ENCODE data around the gene DNAAF6.
"Not testable (repeated sequence)": the region's sequence is repeated elsewhere in the genome, so short reads cannot be mapped to it uniquely, and the experiment has no call there.

The DNAAF6 gene

DNA sequence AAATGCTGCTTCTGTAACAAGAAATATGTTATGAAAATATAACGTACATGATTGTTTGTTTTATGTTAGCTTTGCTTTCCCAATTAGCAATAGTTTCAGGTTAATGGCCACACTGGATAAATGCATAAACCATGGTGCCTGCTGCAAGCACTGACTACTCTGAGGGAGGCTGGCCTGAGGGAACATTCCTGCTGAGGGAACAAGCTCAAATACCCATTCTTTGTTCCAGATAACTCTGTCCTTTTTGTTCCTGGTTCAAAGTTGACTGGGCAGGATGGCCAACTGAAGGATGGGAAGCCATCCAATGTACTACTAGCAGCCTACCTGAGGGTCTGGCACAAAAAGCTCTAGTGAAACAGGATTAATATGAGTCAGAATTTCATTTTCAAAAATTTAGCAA, 37.7 kb upstream of the DNAAF6 start:
- Histone ChIP-seq H3K9me3 (ENCODE audit: control insufficient read depth, low read length) (no peaks in the 10 kb centered on the region), H4K8ac (ENCODE audit: low read length) (no peak overlapping the region), H2AK5ac (ENCODE audit: low read length, severe bottlenecking) (no peak overlapping the region), H4K91ac (ENCODE audit: low read length) (no peak overlapping the region), H3K23ac (ENCODE audit: low read length in 2 of 2) (no peak overlapping the region), H2AFZ (ENCODE audit: low read depth, low read length) (no peak overlapping the region), H3K79me1 (replicated peaks; ENCODE audit: low read length, poor library complexity, severe bottlenecking) (no peaks in the 10 kb centered on the region), H3K4me2 (ENCODE audit: low read length, poor library complexity, severe bottlenecking) (no peak overlapping the region), H3K4me3 (ENCODE audit: insufficient read depth in 1 of 2, low read depth in 1 of 2, low read length in 2 of 2) (no peak overlapping the region), H3K4me1 (ENCODE audit: control insufficient read depth, insufficient read depth, low read depth, low read length) (no peaks in the 10 kb centered on the region), H3K14ac (ENCODE audit: low read length in 2 of 2) (no peak overlapping the region), H2BK12ac (ENCODE audit: low read length in 2 of 2) (no peak overlapping the region), H3K18ac (ENCODE audit: low read depth in 1 of 2, low read length in 2 of 2) (no peak overlapping the region), H3K27ac (ENCODE audit: low read length, poor library complexity, severe bottlenecking) (no peak overlapping the region), H3K36me3 (ENCODE audit: control insufficient read depth in 1 of 2, insufficient read depth in 2 of 2, low read depth in 1 of 2, low read length in 2 of 2) (no peaks in the 10 kb centered on the region), H3K4ac (ENCODE audit: low read depth in 1 of 2, low read length in 2 of 2) (no peak overlapping the region), H3K27me3 (ENCODE audit: control insufficient read depth in 1 of 2, insufficient read depth in 1 of 2, low read length in 2 of 2) (peaks cover 0 to 14% of the 10 kb centered on the region in 2 experiments), H3K9ac (ENCODE audit: low read length) (no peak overlapping the region), H2BK15ac (ENCODE audit: low read depth, poor library complexity, severe bottlenecking) (no peak overlapping the region), H2BK120ac (ENCODE audit: low read depth, low read length) (no peak overlapping the region), H2BK5ac (ENCODE audit: low read depth, low read length, poor library complexity, severe bottlenecking) (no peak overlapping the region)
- WGBS, result 86% methylated on average over 1 of the region's 1 CpG
- no peak for DNase-seq

DNA sequence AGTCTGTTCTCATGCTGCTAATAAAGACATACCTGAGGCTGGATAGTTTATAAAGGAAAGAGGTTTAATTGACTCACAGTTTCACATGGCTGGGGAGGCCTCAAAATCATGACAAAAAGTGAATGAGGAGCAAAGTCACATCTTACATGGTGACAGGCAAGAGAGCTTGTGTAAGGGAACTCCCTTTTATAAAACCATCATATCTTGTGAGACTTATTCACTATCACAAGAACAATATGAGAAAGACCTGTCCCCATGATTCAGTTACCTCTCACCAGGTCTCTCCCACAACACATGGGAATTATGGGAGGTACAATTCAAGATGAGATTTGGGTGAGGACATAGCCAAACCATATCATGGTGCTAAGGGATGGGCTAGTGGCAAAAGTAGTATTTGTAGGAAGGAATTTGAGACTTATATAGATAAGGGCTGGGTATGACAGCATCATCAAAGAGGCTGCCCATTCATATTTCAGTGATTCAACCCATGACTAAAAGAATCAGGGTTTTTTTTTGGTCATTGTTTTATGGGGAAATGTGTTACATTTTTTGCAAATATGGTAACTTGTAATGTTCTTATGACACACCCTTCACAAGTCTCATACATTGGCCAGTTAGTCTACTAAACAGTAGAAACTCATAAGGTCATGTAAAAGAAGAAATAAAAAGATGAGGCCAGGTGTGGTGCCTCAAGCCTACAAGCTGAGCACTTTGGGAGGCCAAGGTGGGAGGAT, 34.9 kb upstream of the DNAAF6 start:
- no peak overlapping the region for H3K14ac ChIP-seq (ENCODE audit: low read length in 2 of 2)
- H3K27me3 ChIP-seq (ENCODE audit: control insufficient read depth in 1 of 2, insufficient read depth in 1 of 2, low read length in 2 of 2), result peaks cover 0 to 29% of the 10 kb centered on the region in 2 experiments
- H4K91ac ChIP-seq (ENCODE audit: low read length), result no peak overlapping the region
- no peak overlapping the region for H3K23ac ChIP-seq (ENCODE audit: low read length in 2 of 2)
- H2AK5ac ChIP-seq (ENCODE audit: low read length, severe bottlenecking), result no peak overlapping the region
- H2BK5ac ChIP-seq (ENCODE audit: low read depth, low read length, poor library complexity, severe bottlenecking), result no peak overlapping the region
- no peak overlapping the region for H3K4me2 ChIP-seq (ENCODE audit: low read length, poor library complexity, severe bottlenecking)
- no peak overlapping the region for H2BK15ac ChIP-seq (ENCODE audit: low read depth, poor library complexity, severe bottlenecking)
- no peaks in the 10 kb centered on the region for H3K4me1 ChIP-seq (ENCODE audit: control insufficient read depth, insufficient read depth, low read depth, low read length)
- H3K18ac ChIP-seq (ENCODE audit: low read depth in 1 of 2, low read length in 2 of 2), result no peak overlapping the region
- no peaks in the 10 kb centered on the region for H3K79me1 ChIP-seq (replicated peaks; ENCODE audit: low read length, poor library complexity, severe bottlenecking)
- H4K8ac ChIP-seq (ENCODE audit: low read length), result no peak overlapping the region
- H3K9me3 ChIP-seq (ENCODE audit: control insufficient read depth, low read length), result no peaks in the 10 kb centered on the region
- no peak for DNase-seq
- no peak overlapping the region for H2BK12ac ChIP-seq (ENCODE audit: low read length in 2 of 2)
- no peak overlapping the region for H3K9ac ChIP-seq (ENCODE audit: low read length)
- H3K27ac ChIP-seq (ENCODE audit: low read length, poor library complexity, severe bottlenecking), result no peak overlapping the region
- H3K36me3 ChIP-seq (ENCODE audit: control insufficient read depth in 1 of 2, insufficient read depth in 2 of 2, low read depth in 1 of 2, low read length in 2 of 2), result no peaks in the 10 kb centered on the region
- H3K4me3 ChIP-seq (ENCODE audit: insufficient read depth in 1 of 2, low read depth in 1 of 2, low read length in 2 of 2), result no peak overlapping the region
- no peak overlapping the region for H2BK120ac ChIP-seq (ENCODE audit: low read depth, low read length)
- no peak overlapping the region for H3K4ac ChIP-seq (ENCODE audit: low read depth in 1 of 2, low read length in 2 of 2)
- no peak overlapping the region for H2AFZ ChIP-seq (ENCODE audit: low read depth, low read length)

DNA sequence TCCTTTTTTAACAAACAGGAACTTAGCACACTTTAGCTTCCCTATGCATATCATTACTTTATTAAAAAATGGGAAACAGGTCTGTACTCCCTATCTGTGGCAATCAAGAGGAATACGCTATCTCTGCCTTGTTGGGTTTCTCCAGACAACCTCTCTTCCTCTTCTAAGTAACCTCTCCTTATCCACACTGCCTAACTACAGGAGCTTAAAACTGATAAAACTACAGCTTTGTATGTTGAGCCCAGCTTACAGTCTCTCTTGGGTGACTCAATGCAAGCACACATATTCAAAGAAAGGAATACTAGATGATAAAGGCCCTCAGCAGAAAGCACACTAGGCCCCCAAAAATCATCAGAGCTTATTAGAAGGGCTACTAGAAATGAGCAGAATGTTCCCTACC, 9.1 kb upstream of the DNAAF6 start:
- Histone ChIP-seq H3K9me3 (ENCODE audit: control insufficient read depth, low read length) (no peaks in the 10 kb centered on the region), H3K4me3 (ENCODE audit: insufficient read depth in 1 of 2, low read depth in 1 of 2, low read length in 2 of 2) (no peak overlapping the region), H3K4ac (ENCODE audit: low read depth in 1 of 2, low read length in 2 of 2) (no peak overlapping the region), H2BK15ac (ENCODE audit: low read depth, poor library complexity, severe bottlenecking) (no peak overlapping the region), H2AK5ac (ENCODE audit: low read length, severe bottlenecking) (no peak overlapping the region), H2BK12ac (ENCODE audit: low read length in 2 of 2) (no peak overlapping the region), H3K79me1 (replicated peaks; ENCODE audit: low read length, poor library complexity, severe bottlenecking) (no peaks in the 10 kb centered on the region), H3K27me3 (ENCODE audit: control insufficient read depth in 1 of 2, insufficient read depth in 1 of 2, low read length in 2 of 2) (peaks cover 0 to 16% of the 10 kb centered on the region in 2 experiments), H4K91ac (ENCODE audit: low read length) (no peak overlapping the region), H3K14ac (ENCODE audit: low read length in 2 of 2) (no peak overlapping the region), H3K18ac (ENCODE audit: low read depth in 1 of 2, low read length in 2 of 2) (no peak overlapping the region), H4K8ac (ENCODE audit: low read length) (no peak overlapping the region), H3K27ac (ENCODE audit: low read length, poor library complexity, severe bottlenecking) (no peak overlapping the region), H3K36me3 (ENCODE audit: control insufficient read depth in 1 of 2, insufficient read depth in 2 of 2, low read depth in 1 of 2, low read length in 2 of 2) (no peaks in the 10 kb centered on the region), H2AFZ (ENCODE audit: low read depth, low read length) (no peak overlapping the region), H3K4me2 (ENCODE audit: low read length, poor library complexity, severe bottlenecking) (no peak overlapping the region), H3K9ac (ENCODE audit: low read length) (no peak overlapping the region), H3K23ac (ENCODE audit: low read length in 2 of 2) (no peak overlapping the region), H2BK5ac (ENCODE audit: low read depth, low read length, poor library complexity, severe bottlenecking) (no peak overlapping the region), H2BK120ac (ENCODE audit: low read depth, low read length) (no peak overlapping the region), H3K4me1 (ENCODE audit: control insufficient read depth, insufficient read depth, low read depth, low read length) (no peaks in the 10 kb centered on the region)
- DNase-seq, result no peak
- WGBS, result 83% methylated on average over 1 of the region's 1 CpG

DNA sequence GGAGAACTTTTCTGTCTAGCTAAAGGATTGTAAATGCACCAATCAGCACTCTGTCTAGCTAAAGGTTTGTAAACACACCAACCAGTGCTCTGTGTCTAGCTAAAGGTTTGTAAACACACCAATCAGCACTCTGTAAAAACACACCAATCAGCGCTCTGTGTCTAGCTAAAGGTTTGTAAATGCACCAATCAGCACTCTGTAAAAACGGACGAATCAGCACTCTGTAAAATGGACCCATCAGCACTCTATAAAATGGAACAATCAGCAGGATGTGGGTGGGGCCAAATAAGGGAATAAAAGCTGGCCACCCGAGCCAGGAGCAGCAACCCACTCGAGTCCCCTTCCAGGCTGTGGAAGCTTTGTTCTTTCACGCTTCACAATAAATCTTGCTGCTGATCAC, 8.3 kb upstream of the DNAAF6 start:
- H3K14ac ChIP-seq (ENCODE audit: low read length in 2 of 2); H2BK120ac ChIP-seq (ENCODE audit: low read depth, low read length): not testable (repeated sequence)

More for the DNA sequence above, 8.3 kb upstream of the DNAAF6 start:
- WGBS, result 93% methylated on average over 6 of the region's 6 CpGs
- H3K79me1 ChIP-seq (replicated peaks; ENCODE audit: low read length, poor library complexity, severe bottlenecking); H3K9ac ChIP-seq (ENCODE audit: low read length); H2BK5ac ChIP-seq (ENCODE audit: low read depth, low read length, poor library complexity, severe bottlenecking); H3K4ac ChIP-seq (ENCODE audit: low read depth in 1 of 2, low read length in 2 of 2); H2AK5ac ChIP-seq (ENCODE audit: low read length, severe bottlenecking); H2BK15ac ChIP-seq (ENCODE audit: low read depth, poor library complexity, severe bottlenecking); H3K4me2 ChIP-seq (ENCODE audit: low read length, poor library complexity, severe bottlenecking); H2AFZ ChIP-seq (ENCODE audit: low read depth, low read length); DNase-seq; H3K4me1 ChIP-seq (ENCODE audit: control insufficient read depth, insufficient read depth, low read depth, low read length); H3K4me3 ChIP-seq (ENCODE audit: insufficient read depth in 1 of 2, low read depth in 1 of 2, low read length in 2 of 2); H3K18ac ChIP-seq (ENCODE audit: low read depth in 1 of 2, low read length in 2 of 2); H3K23ac ChIP-seq (ENCODE audit: low read length in 2 of 2); H4K8ac ChIP-seq (ENCODE audit: low read length); H3K9me3 ChIP-seq (ENCODE audit: control insufficient read depth, low read length); H4K91ac ChIP-seq (ENCODE audit: low read length); H2BK12ac ChIP-seq (ENCODE audit: low read length in 2 of 2); H3K36me3 ChIP-seq (ENCODE audit: control insufficient read depth in 1 of 2, insufficient read depth in 2 of 2, low read depth in 1 of 2, low read length in 2 of 2); H3K27ac ChIP-seq (ENCODE audit: low read length, poor library complexity, severe bottlenecking): not testable (repeated sequence)
- peaks cover 0 to 16% of the 10 kb centered on the region in 2 experiments for H3K27me3 ChIP-seq (ENCODE audit: control insufficient read depth in 1 of 2, insufficient read depth in 1 of 2, low read length in 2 of 2)

All from mesenchymal stem cell (in vitro differentiated cells and primary cell).